Psoas muscle (tissue), 8 donors: ENCODE data around the gene YWHAG. TPM values are rescaled to one million over a fixed set of nuclear protein-coding genes. Genes with fewer than 3 reads are reported as not detected.
A peak's percentile ranks its signal among the peaks of the same experiment; 100 is the strongest.

Experiments
- ATAC-seq, 4 donors: fragments of 200-7000 bp; cut with Tn5 transposase; one replicate each; pipeline ENCODE4 v1.9.1; 2020; ENCODE audit warnings: moderate library complexity in 3 of 4, mild to moderate bottlenecking in 2 of 4
- DNase-seq, 2 donors: peaks; one replicate each; pipeline ENCODE4 v3.0.0-alpha.2; 2020
- H3K27ac ChIP-seq: fragments of 200-600 bp; one replicate; pipeline ENCODE4 v1.8.0; 2022
- H3K27me3 ChIP-seq, 3 donors: fragments of 200-600 bp in 1 of 3; one replicate each; pipeline versions ENCODE4 v1.6.1 to v1.8.0; 2013 to 2022; ENCODE audit warnings: low read length in 2 of 3, mild to moderate bottlenecking in 2 of 3, moderate library complexity in 1 of 3; ENCODE audit not compliant: insufficient read depth in 3 of 3
- H3K36me3 ChIP-seq, 2 donors: fragments of 200-600 bp in 1 of 2; one replicate each; pipeline versions ENCODE4 v1.6.1 to v1.8.0; 2013 to 2022; ENCODE audit warnings: low read depth in 1 of 2, mild to moderate bottlenecking in 1 of 2, moderate library complexity in 1 of 2; ENCODE audit not compliant: insufficient read depth in 1 of 2
- H3K4me1 ChIP-seq: fragments of 200-600 bp; one replicate; pipeline ENCODE4 v1.8.0; 2022
- H3K4me3 ChIP-seq: fragments of 200-600 bp; one replicate; pipeline ENCODE4 v1.8.0; 2022; ENCODE audit warnings: mild to moderate bottlenecking
- H3K9me3 ChIP-seq: fragments of 200-600 bp; one replicate; pipeline ENCODE4 v1.8.0; 2022
- WGBS, 3 donors: extraction: QIAGEN DNeasy Blood & Tissue Kit; methylation state at CpG; one replicate each; pipeline versions ENCODE4 v1.1.6 to v1.1.7; 2013; 5-methylcytosine and 5-hydroxymethylcytosine counted together
- intact Hi-C, 2 donors: fragments of 100-400 bp; cut with DNase I; formaldehyde crosslinking; loops; one replicate each; pipeline versions ENCODE4 v1.11.0 to v1.14.2; 2022
- polyA plus RNA-seq, 3 donors: library from polyadenylated mRNA; stranded (reverse); fragments of 200-250 nt; gene quantifications; one replicate each; pipeline ENCODE4 v1.2.3, GENCODE V29; 2013
- total RNA-seq, 4 donors: library from RNA; stranded (reverse); fragmentation: NEBNext Ultra II Directional in 2 of 4; extraction: Animal tissue kit (Norgen Biotek cat#: 25700) in 2 of 4; gene quantifications; one replicate each; pipeline versions ENCODE4 v1.2.1 to v1.2.4, GENCODE V29; 2021 to 2023
- TF ChIP-seq, protein P1 (sequence below): fragments of 200-600 bp; IDR thresholded peaks from one replicate; pipeline ENCODE4 v1.8.0; 2022; ENCODE audit warnings: antibody characterized with exemption
- donor health status: healthy with polysubstance abuse.
- donor health status: DM: no; HTN: no; CAD: no; lungs with moderate emphysema.
- donor health status: Bipolar disorder and iron deficiency.
- donor health status: healthy.
- donor health status: DM: yes; HTN: yes; CAD: no.
- donor health status: DM: no; HTN: no; CAD: no.
- donor health status: DM: no; HTN: no; CAD: no.
- donor health status: DM: yes; HTN: yes; CAD: no.

The YWHAG gene
- total and polyA plus RNA-seq, 7 donors = 204 to 523 (median 398) TPM

DNA sequence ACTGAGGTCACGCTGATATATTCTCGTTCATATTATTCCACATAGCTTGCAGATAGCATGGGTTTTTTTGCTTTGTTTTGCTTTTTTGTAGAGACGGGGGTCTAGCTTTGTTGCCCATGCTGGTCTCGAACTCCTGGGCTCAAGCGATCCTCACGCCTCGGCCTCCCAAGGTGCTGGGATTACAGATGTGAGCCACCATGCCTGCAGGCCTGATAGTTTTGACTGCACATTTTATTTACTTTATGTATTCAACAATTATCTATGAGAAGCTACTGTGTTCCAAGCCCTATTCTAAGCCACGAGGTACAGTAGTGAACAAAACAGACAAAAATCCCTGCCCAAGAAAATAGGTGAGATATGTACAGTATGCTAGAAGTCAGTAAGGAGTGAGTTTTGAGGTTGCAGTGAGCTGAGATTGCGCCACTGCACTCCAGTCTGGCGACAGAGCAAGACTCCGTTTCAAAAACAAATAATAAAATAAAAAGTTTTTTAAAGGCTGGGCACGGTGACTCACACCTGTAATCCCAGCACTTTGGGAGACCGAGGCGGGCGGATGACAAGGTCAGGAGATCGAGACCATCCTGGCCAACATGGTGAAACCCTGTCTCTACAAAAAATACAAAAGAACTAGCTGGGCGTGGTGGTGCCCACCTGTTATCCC lies 1.3 kb upstream of the YWHAG start:
- H3K27me3 ChIP-seq = no peaks in the 10 kb centered on the region
- ATAC-seq (no peak), DNase-seq (no peak)
- no peaks in the 10 kb centered on the region for H3K9me3 ChIP-seq
- TF ChIP-seq, protein P1, sequence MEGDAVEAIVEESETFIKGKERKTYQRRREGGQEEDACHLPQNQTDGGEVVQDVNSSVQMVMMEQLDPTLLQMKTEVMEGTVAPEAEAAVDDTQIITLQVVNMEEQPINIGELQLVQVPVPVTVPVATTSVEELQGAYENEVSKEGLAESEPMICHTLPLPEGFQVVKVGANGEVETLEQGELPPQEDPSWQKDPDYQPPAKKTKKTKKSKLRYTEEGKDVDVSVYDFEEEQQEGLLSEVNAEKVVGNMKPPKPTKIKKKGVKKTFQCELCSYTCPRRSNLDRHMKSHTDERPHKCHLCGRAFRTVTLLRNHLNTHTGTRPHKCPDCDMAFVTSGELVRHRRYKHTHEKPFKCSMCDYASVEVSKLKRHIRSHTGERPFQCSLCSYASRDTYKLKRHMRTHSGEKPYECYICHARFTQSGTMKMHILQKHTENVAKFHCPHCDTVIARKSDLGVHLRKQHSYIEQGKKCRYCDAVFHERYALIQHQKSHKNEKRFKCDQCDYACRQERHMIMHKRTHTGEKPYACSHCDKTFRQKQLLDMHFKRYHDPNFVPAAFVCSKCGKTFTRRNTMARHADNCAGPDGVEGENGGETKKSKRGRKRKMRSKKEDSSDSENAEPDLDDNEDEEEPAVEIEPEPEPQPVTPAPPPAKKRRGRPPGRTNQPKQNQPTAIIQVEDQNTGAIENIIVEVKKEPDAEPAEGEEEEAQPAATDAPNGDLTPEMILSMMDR = no peak
- H3K4me1 ChIP-seq = peaks cover 40% of the 10 kb centered on the region
- WGBS, 3 donors = 77 to 84% (median 79%) methylated on average over 17 of the region's 17 CpGs
- peak overlapping the region; percentile 100 for H3K27ac ChIP-seq
- peaks cover 2 to 9% of the 10 kb centered on the region in 2 donors for H3K36me3 ChIP-seq
- H3K4me3 ChIP-seq = peak overlapping the region; percentile 99
- intact Hi-C loops = loop anchor here (2.0 kb wide), 2 partner anchors 41 to 181 kb away; no protein-coding TSS in a partner anchor

DNA sequence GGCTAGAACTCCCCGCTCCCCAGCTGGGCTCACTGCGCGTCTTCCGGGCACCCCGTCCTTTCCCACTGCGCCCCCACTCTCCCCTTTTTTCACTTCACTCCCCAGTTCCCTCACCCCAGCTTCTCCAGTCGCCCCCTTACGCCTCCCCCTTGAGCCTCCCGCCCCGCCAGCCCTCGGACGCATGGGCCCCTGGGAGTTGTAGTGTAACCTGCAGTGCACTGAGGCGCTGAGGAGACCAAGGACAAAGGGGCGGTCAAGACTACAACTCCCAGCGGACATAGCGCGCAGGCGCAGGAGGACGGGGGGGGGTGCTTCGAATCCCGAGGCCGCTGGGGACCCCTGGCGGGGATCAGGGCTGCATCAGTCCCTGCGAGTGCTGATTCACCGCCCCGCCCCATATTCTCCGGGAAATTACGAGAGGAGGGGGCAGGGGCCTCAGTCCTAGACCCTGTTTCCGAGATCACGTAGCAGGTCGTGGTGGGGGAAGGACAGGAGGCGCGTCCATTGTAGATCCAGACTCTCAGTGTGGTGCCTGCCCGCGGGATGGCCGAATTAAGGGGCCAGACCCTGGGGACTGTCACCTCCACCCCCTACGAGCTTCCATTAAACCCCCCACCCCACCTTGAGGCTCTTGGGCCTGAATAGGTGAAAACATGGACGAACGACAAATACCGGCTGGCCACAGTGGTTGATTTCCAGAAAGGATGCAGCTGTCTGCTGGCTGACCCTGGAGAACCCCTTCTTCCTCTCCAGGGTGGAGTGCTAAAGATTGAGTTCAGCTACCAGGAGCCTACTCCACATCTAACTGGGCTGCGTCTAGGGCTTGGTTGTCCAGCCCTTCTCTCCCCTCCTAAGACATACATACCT lies 553 bp upstream of the YWHAG start:
- DNase-seq (peak; percentile 95 to 99), ATAC-seq (peak; percentile 93 to 95 (median 94))
- Histone ChIP-seq H3K27ac (peak overlapping the region; percentile 100), H3K27me3 (no peaks in the 10 kb centered on the region), H3K4me3 (peak overlapping the region; percentile 99), H3K9me3 (no peaks in the 10 kb centered on the region), H3K36me3 (peaks cover 2 to 11% of the 10 kb centered on the region in 2 donors), H3K4me1 (peaks cover 40% of the 10 kb centered on the region)
- intact Hi-C loops = loop anchor here (2.0 kb wide), 2 partner anchors 41 to 181 kb away; no protein-coding TSS in a partner anchor
- TF ChIP-seq, protein P1 = peak; percentile 65
- WGBS, 3 donors = 0 to 1% (median 1%) methylated on average over 35 to 41 of the region's 41 CpGs

DNA sequence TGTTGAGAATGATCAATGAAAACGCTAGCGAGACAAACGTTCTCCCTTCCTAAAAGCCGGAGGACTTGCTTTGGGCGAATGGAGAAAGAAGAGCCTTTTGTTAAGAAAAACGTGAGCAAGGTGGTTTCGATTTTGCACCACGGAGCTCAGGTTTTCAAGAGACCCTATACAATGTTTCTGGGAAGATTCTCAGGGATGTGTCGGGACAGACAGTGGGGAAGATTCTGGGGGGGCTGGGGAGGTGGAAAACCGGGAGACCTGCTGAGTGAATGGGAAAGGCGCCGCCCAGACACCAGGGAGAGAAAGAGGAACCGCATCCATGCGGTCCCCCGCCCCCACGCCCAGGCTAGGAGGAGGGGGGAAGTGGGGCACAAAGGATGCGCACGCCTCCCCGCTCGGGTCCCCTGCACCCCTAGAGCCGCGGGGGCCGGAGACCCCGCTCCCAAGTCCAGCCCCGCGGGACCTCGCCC lies 745 bp downstream of the YWHAG start:
- TF ChIP-seq, protein P1 = no peak
- no peaks in the 10 kb centered on the region for H3K9me3 ChIP-seq
- WGBS, 3 donors = 0% methylated on average over 21 to 27 of the region's 27 CpGs
- no peaks in the 10 kb centered on the region for H3K27me3 ChIP-seq
- DNase-seq (peak; percentile 73 to 85), ATAC-seq (peak; percentile 20 to 40 (median 34))
- H3K27ac ChIP-seq = peak overlapping the region; percentile 100
- intact Hi-C loops = loop anchor here (2.0 kb wide), 2 partner anchors 39 to 179 kb away; no protein-coding TSS in a partner anchor
- H3K4me3 ChIP-seq = peak overlapping the region; percentile 99
- peaks cover 43% of the 10 kb centered on the region for H3K4me1 ChIP-seq
- H3K36me3 ChIP-seq = peaks cover 2 to 11% of the 10 kb centered on the region in 2 donors

DNA sequence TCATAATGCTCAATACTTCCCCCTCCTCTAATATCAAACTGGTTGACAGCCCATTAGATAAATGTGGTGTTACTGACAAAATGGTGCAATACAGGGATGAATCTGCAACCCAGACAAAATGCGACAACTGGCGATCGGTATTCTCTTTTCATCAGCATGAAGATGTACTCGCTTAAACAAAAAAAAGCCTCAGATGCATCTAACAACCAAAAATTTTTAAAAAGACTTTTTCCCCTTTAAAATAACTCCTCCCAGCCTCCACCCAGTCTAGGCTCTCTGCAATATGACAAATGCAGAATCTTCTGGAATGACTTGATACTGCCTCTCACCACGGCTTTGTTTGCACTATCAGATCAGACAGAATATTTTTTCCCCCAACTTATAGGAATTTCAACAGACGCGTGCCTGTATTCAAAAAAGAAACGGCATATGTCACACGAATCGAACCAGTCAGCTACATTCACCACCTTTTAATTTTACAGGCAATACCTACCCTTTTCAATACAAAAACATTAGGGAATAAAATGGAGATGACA lies 1.2 kb downstream of the YWHAG start:
- no peak for DNase-seq
- 0 to 1% (median 0%) methylated on average over 10 of the region's 10 CpGs for WGBS, 3 donors
- H3K27me3 ChIP-seq = no peaks in the 10 kb centered on the region
- peaks cover 2 to 11% of the 10 kb centered on the region in 2 donors for H3K36me3 ChIP-seq
- ATAC-seq = no peak
- peak overlapping the region; percentile 99 for H3K4me3 ChIP-seq
- TF ChIP-seq, protein P1 = no peak
- H3K27ac ChIP-seq = peak overlapping the region; percentile 100
- H3K9me3 ChIP-seq = no peaks in the 10 kb centered on the region
- intact Hi-C loops = loop anchor here (2.0 kb wide), 2 partner anchors 39 to 179 kb away; no protein-coding TSS in a partner anchor
- peaks cover 48% of the 10 kb centered on the region for H3K4me1 ChIP-seq
